ENCODE measurements around the gene CHP1. TPM values are rescaled to one million over a fixed set of nuclear protein-coding genes. Genes with fewer than 3 reads are reported as not detected.

Gene CHP1
- total RNA-seq, 1 experiment from 2014 or later: 91.1 TPM

DNA sequence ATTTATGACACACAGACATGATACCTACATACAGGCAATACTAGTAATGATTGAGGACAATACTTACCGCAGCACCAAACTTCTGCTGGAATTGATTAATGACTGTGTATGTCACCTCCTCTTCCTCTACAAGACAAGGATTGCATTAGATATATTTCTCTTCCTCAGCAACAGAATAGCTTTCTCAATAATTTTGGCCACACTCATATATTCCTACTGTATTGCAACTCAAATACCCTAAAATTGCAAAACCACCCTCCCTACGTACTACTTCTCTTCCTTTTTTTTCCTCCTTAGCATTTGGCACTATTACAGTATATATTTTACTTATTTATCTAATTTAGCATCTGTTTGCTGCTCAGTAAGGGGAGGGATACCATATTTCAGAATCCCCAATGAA is 15.4 kb upstream of the CHP1 start:
- intact Hi-C loops (cut with micrococcal nuclease): no loop called here
- no peak overlapping the region for H3K4me3 Mint-ChIP-seq (ENCODE audit: unreplicated experiment)
- H3K27me3 Mint-ChIP-seq (ENCODE audit: insufficient read depth, unreplicated experiment): no peaks in the 10 kb centered on the region
- ChIA-PET CTCF (no interaction called here), POLR2A (interaction anchor here (1.7 to 1.8 kb wide), 2 partner anchors 12 to 16 kb away, joined by 3 to 4 read pairs; partner anchors contain the start of gene CHP1)
- peaks cover 6% of the 10 kb centered on the region for H3K4me1 Mint-ChIP-seq (ENCODE audit: insufficient read depth, unreplicated experiment)
- no TSS peak for BruUV-seq (replicated peaks)
- no peaks in the 10 kb centered on the region for H3K9me3 Mint-ChIP-seq (ENCODE audit: unreplicated experiment)
- no peak for DNase-seq (ENCODE audit: unreplicated experiment)
- H3K27ac Mint-ChIP-seq (ENCODE audit: low read depth, unreplicated experiment): no peak overlapping the region
- peaks cover 6% of the 10 kb centered on the region for H3K36me3 Mint-ChIP-seq (ENCODE audit: insufficient read depth, unreplicated experiment)
- TF ChIP-seq, protein P1, sequence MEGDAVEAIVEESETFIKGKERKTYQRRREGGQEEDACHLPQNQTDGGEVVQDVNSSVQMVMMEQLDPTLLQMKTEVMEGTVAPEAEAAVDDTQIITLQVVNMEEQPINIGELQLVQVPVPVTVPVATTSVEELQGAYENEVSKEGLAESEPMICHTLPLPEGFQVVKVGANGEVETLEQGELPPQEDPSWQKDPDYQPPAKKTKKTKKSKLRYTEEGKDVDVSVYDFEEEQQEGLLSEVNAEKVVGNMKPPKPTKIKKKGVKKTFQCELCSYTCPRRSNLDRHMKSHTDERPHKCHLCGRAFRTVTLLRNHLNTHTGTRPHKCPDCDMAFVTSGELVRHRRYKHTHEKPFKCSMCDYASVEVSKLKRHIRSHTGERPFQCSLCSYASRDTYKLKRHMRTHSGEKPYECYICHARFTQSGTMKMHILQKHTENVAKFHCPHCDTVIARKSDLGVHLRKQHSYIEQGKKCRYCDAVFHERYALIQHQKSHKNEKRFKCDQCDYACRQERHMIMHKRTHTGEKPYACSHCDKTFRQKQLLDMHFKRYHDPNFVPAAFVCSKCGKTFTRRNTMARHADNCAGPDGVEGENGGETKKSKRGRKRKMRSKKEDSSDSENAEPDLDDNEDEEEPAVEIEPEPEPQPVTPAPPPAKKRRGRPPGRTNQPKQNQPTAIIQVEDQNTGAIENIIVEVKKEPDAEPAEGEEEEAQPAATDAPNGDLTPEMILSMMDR (IDR thresholded peaks at IDR 0.05; ENCODE audit: unreplicated experiment): no peak

DNA sequence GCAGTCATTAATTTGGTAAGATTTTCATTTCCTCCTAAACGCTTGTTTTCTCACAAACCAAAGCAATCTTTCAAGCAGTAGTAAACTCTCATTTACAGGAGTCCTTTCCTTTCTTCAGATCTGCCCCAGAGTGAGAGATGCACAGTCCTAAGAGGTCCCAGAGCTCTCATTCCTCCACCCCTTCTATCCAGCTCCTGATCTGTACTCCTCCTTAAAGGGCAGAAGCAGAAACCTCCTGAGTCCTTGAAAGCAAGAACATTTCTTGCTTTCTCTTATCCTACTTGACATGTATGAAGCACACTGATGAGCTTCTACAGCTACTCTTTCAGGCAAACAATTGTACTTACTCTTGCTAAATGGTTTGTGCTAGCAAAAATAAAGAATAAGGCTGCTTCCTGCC is 12.2 kb upstream of the CHP1 start:
- Mint-ChIP-seq H3K36me3 (ENCODE audit: insufficient read depth, unreplicated experiment) (peaks cover 6% of the 10 kb centered on the region), H3K4me1 (ENCODE audit: insufficient read depth, unreplicated experiment) (peaks cover 6% of the 10 kb centered on the region), H3K27ac (ENCODE audit: low read depth, unreplicated experiment) (no peak overlapping the region), H3K9me3 (ENCODE audit: unreplicated experiment) (no peaks in the 10 kb centered on the region), H3K4me3 (ENCODE audit: unreplicated experiment) (no peak overlapping the region), H3K27me3 (ENCODE audit: insufficient read depth, unreplicated experiment) (no peaks in the 10 kb centered on the region)
- BruUV-seq (replicated peaks): no TSS peak
- intact Hi-C loops (cut with micrococcal nuclease): no loop called here
- no peak for DNase-seq (ENCODE audit: unreplicated experiment)
- POLR2A ChIA-PET: interaction anchor here (0.6 to 1.5 kb wide), 5 partner anchors 10 to 85 kb away, joined by 3 to 5 read pairs (median 3); partner anchors contain the start of genes CHP1 and EXD1
- TF ChIP-seq, protein P1 (IDR thresholded peaks at IDR 0.05; ENCODE audit: unreplicated experiment): no peak
- CTCF ChIA-PET: interaction anchor here (0.5 to 1.4 kb wide), 3 partner anchors 11 to 493 kb away, joined by 3 to 6 read pairs (median 4); partner anchors contain the start of gene CHP1

DNA sequence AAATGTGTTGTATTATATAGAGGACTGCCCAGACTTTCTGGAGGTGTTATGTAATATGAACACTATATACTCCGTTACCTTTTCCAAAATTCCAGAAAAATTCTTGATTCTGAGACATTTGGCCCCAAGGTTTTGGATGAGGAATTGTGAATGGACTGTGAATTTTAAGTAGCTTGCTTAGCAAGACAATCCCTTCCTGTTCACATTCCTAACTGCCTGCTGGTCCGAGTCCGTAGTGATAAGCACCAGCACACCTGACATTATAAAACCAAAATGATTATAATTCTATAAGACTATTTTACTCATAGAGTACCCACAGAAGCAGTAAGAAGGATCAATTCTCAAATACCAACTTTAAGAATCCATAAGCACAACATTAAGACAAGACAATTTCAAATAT is 11.7 kb upstream of the CHP1 start:
- CTCF ChIA-PET: interaction anchor here (0.6 kb wide), 1 partner anchor 12 kb away, joined by 3 read pairs; the partner anchor contains the start of gene CHP1
- no peak overlapping the region for H3K27ac Mint-ChIP-seq (ENCODE audit: low read depth, unreplicated experiment)
- TF ChIP-seq, protein P1 (IDR thresholded peaks at IDR 0.05; ENCODE audit: unreplicated experiment): no peak
- BruUV-seq (replicated peaks): no TSS peak
- intact Hi-C loops (cut with micrococcal nuclease): no loop called here
- DNase-seq (ENCODE audit: unreplicated experiment): no peak
- H3K27me3 Mint-ChIP-seq (ENCODE audit: insufficient read depth, unreplicated experiment): no peaks in the 10 kb centered on the region
- H3K9me3 Mint-ChIP-seq (ENCODE audit: unreplicated experiment): no peaks in the 10 kb centered on the region
- H3K4me3 Mint-ChIP-seq (ENCODE audit: unreplicated experiment): no peak overlapping the region
- peaks cover 6% of the 10 kb centered on the region for H3K36me3 Mint-ChIP-seq (ENCODE audit: insufficient read depth, unreplicated experiment)
- POLR2A ChIA-PET: interaction anchor here (1.1 to 1.5 kb wide), 3 partner anchors 12 to 64 kb away, joined by 3 to 5 read pairs (median 3); partner anchors contain the start of genes CHP1 and EXD1
- H3K4me1 Mint-ChIP-seq (ENCODE audit: insufficient read depth, unreplicated experiment): peaks cover 6% of the 10 kb centered on the region

DNA sequence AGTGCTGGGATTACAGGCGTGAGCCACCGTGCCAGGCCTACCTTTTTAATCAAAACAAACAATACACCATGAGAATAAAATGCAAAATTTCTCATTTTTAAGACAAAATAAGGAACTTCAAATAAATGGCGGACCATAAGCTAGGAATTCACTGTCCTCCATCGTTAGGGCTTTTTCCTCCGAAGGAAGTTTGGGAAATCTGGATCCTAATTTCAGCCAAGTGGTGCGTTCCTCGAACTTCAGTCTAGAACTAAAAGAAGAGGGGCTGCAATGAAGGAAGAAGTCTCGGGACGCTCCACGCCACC is 771 bp upstream of the CHP1 start:
- intact Hi-C loops (cut with micrococcal nuclease): no loop called here
- TSS peak; percentile 62 for BruUV-seq (replicated peaks)
- peak overlapping the region; percentile 95 for H3K4me3 Mint-ChIP-seq (ENCODE audit: unreplicated experiment)
- TF ChIP-seq, protein P1 (IDR thresholded peaks at IDR 0.05; ENCODE audit: unreplicated experiment): no peak
- ChIA-PET POLR2A (interaction anchor here (0.6 to 7.2 kb wide), 14 partner anchors 10 to 314 kb away, joined by 3 to 91 read pairs (median 5); partner anchors contain the start of genes INO80, NUSAP1, OIP5 and RPAP1), CTCF (interaction anchor here (0.6 to 1.4 kb wide), 10 partner anchors 10 to 723 kb away, joined by 3 to 5 read pairs (median 3); partner anchors contain the start of gene RAD51)
- DNase-seq (ENCODE audit: unreplicated experiment): no peak
- H3K27me3 Mint-ChIP-seq (ENCODE audit: insufficient read depth, unreplicated experiment): no peaks in the 10 kb centered on the region
- H3K9me3 Mint-ChIP-seq (ENCODE audit: unreplicated experiment): no peaks in the 10 kb centered on the region
- peaks cover 14% of the 10 kb centered on the region for H3K36me3 Mint-ChIP-seq (ENCODE audit: insufficient read depth, unreplicated experiment)
- peak overlapping the region; percentile 93 for H3K27ac Mint-ChIP-seq (ENCODE audit: low read depth, unreplicated experiment)
- peaks cover 13% of the 10 kb centered on the region for H3K4me1 Mint-ChIP-seq (ENCODE audit: insufficient read depth, unreplicated experiment)
